WTC11 (cell line): ENCODE data around the gene SPATA24. TPM values are rescaled to one million over a fixed set of nuclear protein-coding genes. Genes with fewer than 3 reads are reported as not detected.

Experiments
- ATAC-seq: fragments of 200-7000 bp; cut with Tn5 transposase; 2 replicates; pipeline ENCODE4 v1.10.0; 2021; ENCODE audit warnings: mild to moderate bottlenecking, moderate library complexity
- CTCF ChIA-PET: fragments of 300-600 bp; sonication (Branson Sonifier 250); formaldehyde crosslinking; loops from one replicate; lab custom pipeline; 2021; ENCODE audit warnings: antibody characterized with exemption; lab: Charles Lee
- POLR2A ChIA-PET: fragments of 350-600 bp; sonication (Branson Sonifier 250); formaldehyde crosslinking; loops from one replicate; lab custom pipeline; 2021; ENCODE audit warnings: antibody characterized with exemption; lab: Charles Lee
- DNase-seq: peaks from one replicate; pipeline ENCODE4 v3.0.0; 2021; ENCODE audit warnings: low spot score
- H3K27ac Mint-ChIP-seq: 2 replicates; pipeline ENCODE4 v1.8.0; 2021; ENCODE audit warnings: mixed read lengths
- H3K27me3 Mint-ChIP-seq: 2 replicates; pipeline ENCODE4 v1.8.0; 2021; ENCODE audit warnings: low read depth, mild to moderate bottlenecking, moderate library complexity, mixed read lengths
- H3K36me3 Mint-ChIP-seq: 2 replicates; pipeline ENCODE4 v1.8.0; 2021; ENCODE audit warnings: mixed read lengths
- H3K4me1 Mint-ChIP-seq: 2 replicates; pipeline ENCODE4 v1.8.0; 2022; ENCODE audit warnings: mixed read lengths
- H3K4me3 Mint-ChIP-seq: 2 replicates; pipeline ENCODE4 v1.8.0; 2021; ENCODE audit warnings: mild to moderate bottlenecking, moderate library complexity, mixed read lengths
- H3K9me3 Mint-ChIP-seq: 2 replicates; pipeline ENCODE4 v1.8.0; 2021; ENCODE audit warnings: mixed read lengths
- CREB1 ChIP-seq: sonication (generic); formaldehyde crosslinking; IDR thresholded peaks from 2 replicates; pipeline ENCODE4 v1.8.0; 2023; ENCODE audit warnings: mild to moderate bottlenecking, missing genetic modification reagents
- FOXK1 ChIP-seq: sonication (generic); formaldehyde crosslinking; IDR thresholded peaks from 2 replicates; pipeline ENCODE4 v1.8.0; 2022; ENCODE audit warnings: mild to moderate bottlenecking, moderate library complexity, missing genetic modification reagents
- GABPB1 ChIP-seq: sonication (generic); formaldehyde crosslinking; IDR thresholded peaks from 2 replicates; pipeline ENCODE4 v1.8.1; 2023; ENCODE audit warnings: mild to moderate bottlenecking, missing genetic modification reagents
- GRHL2 ChIP-seq: fragments of 250-450 bp; sonication (Bioruptor Pico); IDR thresholded peaks from 2 replicates; pipeline ENCODE4 v1.8.0; 2022; ENCODE audit warnings: mild to moderate bottlenecking, moderate library complexity; ENCODE audit not compliant: insufficient replicate concordance, severe bottlenecking
- GTF2I ChIP-seq: fragments of 250-450 bp; sonication (Bioruptor Pico); conservative IDR thresholded peaks from 2 replicates; pipeline ENCODE4 v1.4.0; 2021; ENCODE audit warnings: mild to moderate bottlenecking
- MXD4 ChIP-seq: fragments of 250-450 bp; sonication (Bioruptor Pico); IDR thresholded peaks from 2 replicates; pipeline ENCODE4 v1.8.0; 2021; ENCODE audit warnings: mild to moderate bottlenecking, moderate library complexity, borderline replicate concordance
- SMAD4 ChIP-seq: sonication (generic); formaldehyde crosslinking; IDR thresholded peaks from 2 replicates; pipeline ENCODE4 v1.8.0; 2022; ENCODE audit warnings: mild to moderate bottlenecking, missing genetic modification reagents
- TEAD4 ChIP-seq: sonication (generic); formaldehyde crosslinking; IDR thresholded peaks from 2 replicates; pipeline ENCODE4 v1.8.0; 2022; ENCODE audit warnings: mild to moderate bottlenecking, missing genetic modification reagents
- ZBTB21 ChIP-seq: sonication (generic); formaldehyde crosslinking; IDR thresholded peaks from 2 replicates; pipeline ENCODE4 v1.8.1; 2023; ENCODE audit warnings: mild to moderate bottlenecking, missing genetic modification reagents, borderline replicate concordance
- ZNF219 ChIP-seq: sonication (generic); formaldehyde crosslinking; IDR thresholded peaks from 2 replicates; pipeline ENCODE4 v1.8.0; 2023; ENCODE audit warnings: missing genetic modification reagents, mild to moderate bottlenecking, borderline replicate concordance
- ZNF232 ChIP-seq: sonication (generic); formaldehyde crosslinking; IDR thresholded peaks from 2 replicates; pipeline ENCODE4 v1.8.0; 2022; ENCODE audit warnings: mild to moderate bottlenecking, missing genetic modification reagents
- ZNF263 ChIP-seq: sonication (generic); formaldehyde crosslinking; IDR thresholded peaks from 2 replicates; pipeline ENCODE4 v1.8.1; 2022; ENCODE audit warnings: low read depth, mild to moderate bottlenecking, moderate library complexity, missing genetic modification reagents
- ZNF396 ChIP-seq: fragments of 250-450 bp; sonication (Bioruptor Pico); IDR thresholded peaks from 2 replicates; pipeline ENCODE4 v1.8.0; 2021; ENCODE audit warnings: mild to moderate bottlenecking, moderate library complexity, borderline replicate concordance
- ZNF423 ChIP-seq: fragments of 250-450 bp; sonication (Bioruptor Pico); IDR thresholded peaks from 2 replicates; pipeline ENCODE4 v2.1.2; 2022; ENCODE audit warnings: mild to moderate bottlenecking, moderate library complexity
- total RNA-seq: library from RNA; stranded (reverse); gene quantifications from 3 replicates; pipeline ENCODE4 v1.2.3, GENCODE V29; 2021
- TF ChIP-seq, protein P1 (sequence below): fragments of 250-450 bp; sonication (Bioruptor Pico); IDR thresholded peaks from 2 replicates; pipeline ENCODE4 v1.9.0; 2021; ENCODE audit warnings: mild to moderate bottlenecking, borderline replicate concordance
- TF ChIP-seq, protein P2 (sequence below): sonication (generic); formaldehyde crosslinking; IDR thresholded peaks from 2 replicates; pipeline ENCODE4 v1.8.0; 2022; ENCODE audit warnings: mild to moderate bottlenecking, missing genetic modification reagents
- TF ChIP-seq, protein P3 (sequence below): sonication (generic); formaldehyde crosslinking; IDR thresholded peaks from 2 replicates; pipeline ENCODE4 v1.8.0; 2022; ENCODE audit warnings: mild to moderate bottlenecking, missing genetic modification reagents
- TF ChIP-seq, protein P4 (sequence below): fragments of 250-450 bp; sonication (Bioruptor Pico); IDR thresholded peaks from 2 replicates; pipeline ENCODE4 v1.9.0; 2021; ENCODE audit warnings: moderate library complexity, mild to moderate bottlenecking, inconsistent platforms, borderline replicate concordance
- TF ChIP-seq, protein P5 (sequence below): sonication (generic); formaldehyde crosslinking; IDR thresholded peaks from 2 replicates; pipeline ENCODE4 v1.8.1; 2022; ENCODE audit warnings: mild to moderate bottlenecking, moderate library complexity, missing genetic modification reagents
- TF ChIP-seq, protein P6 (sequence below): sonication (generic); formaldehyde crosslinking; IDR thresholded peaks from 2 replicates; pipeline ENCODE4 v1.8.0; 2022; ENCODE audit warnings: missing genetic modification reagents

The SPATA24 gene
- total RNA-seq, 1 experiment from 2014 or later = 13.2 TPM

DNA sequence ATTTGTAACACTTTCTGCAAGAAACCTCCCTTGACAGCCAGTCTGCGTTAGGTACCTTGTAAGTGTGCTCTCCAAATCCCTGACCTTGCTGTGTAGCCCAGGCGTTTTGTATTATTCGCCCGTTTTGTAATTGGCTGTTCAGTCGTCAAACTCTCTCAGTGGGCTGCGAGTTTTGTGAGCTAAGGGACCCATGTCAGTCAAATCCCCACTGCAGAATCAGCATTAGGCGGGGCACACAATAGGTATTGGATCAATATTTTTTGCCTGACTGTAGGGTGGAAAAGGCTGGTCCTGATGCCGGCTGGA is 34.8 kb upstream of the SPATA24 start:
- peak overlapping the region; percentile 95 for H3K4me3 Mint-ChIP-seq
- ATAC-seq (no peak), DNase-seq (no peak)
- H3K9me3 Mint-ChIP-seq = no peaks in the 10 kb centered on the region
- H3K27ac Mint-ChIP-seq = peak overlapping the region; percentile 20; the same call in 1 of the 2 replicates
- peaks cover 6% of the 10 kb centered on the region; the same call in 1 of the 2 replicates for H3K36me3 Mint-ChIP-seq
- ChIA-PET CTCF (interaction anchor here (0.9 to 3.5 kb wide), 13 partner anchors 16 to 934 kb away, joined by 3 to 25 read pairs (median 6); no protein-coding TSS in a partner anchor), POLR2A (interaction anchor here (0.7 to 1.4 kb wide), 8 partner anchors 8 to 123 kb away, joined by 3 to 7 read pairs (median 4); partner anchors contain the start of gene SPATA24)
- TF ChIP-seq CREB1 (CRISPR knock-in tag) (no peak), ZNF232 (CRISPR knock-in tag) (no peak), GRHL2 (no peak), ZNF219 (no peak), SMAD4 (CRISPR knock-in tag) (no peak), TEAD4 (CRISPR knock-in tag) (no peak), GABPB1 (no peak), ZNF423 (CRISPR knock-in tag) (no peak), FOXK1 (CRISPR knock-in tag) (no peak), ZNF396 (CRISPR knock-in tag) (no peak), ZBTB21 (CRISPR knock-in tag) (no peak), GTF2I (no peak), ZNF263 (CRISPR knock-in tag) (no peak), MXD4 (CRISPR knock-in tag) (no peak)
- TF ChIP-seq, protein P1, sequence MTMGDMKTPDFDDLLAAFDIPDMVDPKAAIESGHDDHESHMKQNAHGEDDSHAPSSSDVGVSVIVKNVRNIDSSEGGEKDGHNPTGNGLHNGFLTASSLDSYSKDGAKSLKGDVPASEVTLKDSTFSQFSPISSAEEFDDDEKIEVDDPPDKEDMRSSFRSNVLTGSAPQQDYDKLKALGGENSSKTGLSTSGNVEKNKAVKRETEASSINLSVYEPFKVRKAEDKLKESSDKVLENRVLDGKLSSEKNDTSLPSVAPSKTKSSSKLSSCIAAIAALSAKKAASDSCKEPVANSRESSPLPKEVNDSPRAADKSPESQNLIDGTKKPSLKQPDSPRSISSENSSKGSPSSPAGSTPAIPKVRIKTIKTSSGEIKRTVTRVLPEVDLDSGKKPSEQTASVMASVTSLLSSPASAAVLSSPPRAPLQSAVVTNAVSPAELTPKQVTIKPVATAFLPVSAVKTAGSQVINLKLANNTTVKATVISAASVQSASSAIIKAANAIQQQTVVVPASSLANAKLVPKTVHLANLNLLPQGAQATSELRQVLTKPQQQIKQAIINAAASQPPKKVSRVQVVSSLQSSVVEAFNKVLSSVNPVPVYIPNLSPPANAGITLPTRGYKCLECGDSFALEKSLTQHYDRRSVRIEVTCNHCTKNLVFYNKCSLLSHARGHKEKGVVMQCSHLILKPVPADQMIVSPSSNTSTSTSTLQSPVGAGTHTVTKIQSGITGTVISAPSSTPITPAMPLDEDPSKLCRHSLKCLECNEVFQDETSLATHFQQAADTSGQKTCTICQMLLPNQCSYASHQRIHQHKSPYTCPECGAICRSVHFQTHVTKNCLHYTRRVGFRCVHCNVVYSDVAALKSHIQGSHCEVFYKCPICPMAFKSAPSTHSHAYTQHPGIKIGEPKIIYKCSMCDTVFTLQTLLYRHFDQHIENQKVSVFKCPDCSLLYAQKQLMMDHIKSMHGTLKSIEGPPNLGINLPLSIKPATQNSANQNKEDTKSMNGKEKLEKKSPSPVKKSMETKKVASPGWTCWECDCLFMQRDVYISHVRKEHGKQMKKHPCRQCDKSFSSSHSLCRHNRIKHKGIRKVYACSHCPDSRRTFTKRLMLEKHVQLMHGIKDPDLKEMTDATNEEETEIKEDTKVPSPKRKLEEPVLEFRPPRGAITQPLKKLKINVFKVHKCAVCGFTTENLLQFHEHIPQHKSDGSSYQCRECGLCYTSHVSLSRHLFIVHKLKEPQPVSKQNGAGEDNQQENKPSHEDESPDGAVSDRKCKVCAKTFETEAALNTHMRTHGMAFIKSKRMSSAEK (CRISPR knock-in tag) = no peak
- TF ChIP-seq, protein P2, sequence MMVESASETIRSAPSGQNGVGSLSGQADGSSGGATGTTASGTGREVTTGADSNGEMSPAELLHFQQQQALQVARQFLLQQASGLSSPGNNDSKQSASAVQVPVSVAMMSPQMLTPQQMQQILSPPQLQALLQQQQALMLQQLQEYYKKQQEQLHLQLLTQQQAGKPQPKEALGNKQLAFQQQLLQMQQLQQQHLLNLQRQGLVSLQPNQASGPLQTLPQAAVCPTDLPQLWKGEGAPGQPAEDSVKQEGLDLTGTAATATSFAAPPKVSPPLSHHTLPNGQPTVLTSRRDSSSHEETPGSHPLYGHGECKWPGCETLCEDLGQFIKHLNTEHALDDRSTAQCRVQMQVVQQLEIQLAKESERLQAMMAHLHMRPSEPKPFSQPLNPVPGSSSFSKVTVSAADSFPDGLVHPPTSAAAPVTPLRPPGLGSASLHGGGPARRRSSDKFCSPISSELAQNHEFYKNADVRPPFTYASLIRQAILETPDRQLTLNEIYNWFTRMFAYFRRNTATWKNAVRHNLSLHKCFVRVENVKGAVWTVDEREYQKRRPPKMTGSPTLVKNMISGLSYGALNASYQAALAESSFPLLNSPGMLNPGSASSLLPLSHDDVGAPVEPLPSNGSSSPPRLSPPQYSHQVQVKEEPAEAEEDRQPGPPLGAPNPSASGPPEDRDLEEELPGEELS = no peak
- TF ChIP-seq, protein P3, sequence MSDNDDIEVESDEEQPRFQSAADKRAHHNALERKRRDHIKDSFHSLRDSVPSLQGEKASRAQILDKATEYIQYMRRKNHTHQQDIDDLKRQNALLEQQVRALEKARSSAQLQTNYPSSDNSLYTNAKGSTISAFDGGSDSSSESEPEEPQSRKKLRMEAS (CRISPR knock-in tag) = no peak
- TF ChIP-seq, protein P4, sequence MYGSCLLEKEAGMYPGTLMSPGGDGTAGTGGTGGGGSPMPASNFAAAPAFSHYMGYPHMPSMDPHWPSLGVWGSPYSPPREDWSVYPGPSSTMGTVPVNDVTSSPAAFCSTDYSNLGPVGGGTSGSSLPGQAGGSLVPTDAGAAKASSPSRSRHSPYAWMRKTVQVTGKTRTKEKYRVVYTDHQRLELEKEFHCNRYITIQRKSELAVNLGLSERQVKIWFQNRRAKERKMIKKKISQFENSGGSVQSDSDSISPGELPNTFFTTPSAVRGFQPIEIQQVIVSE (CRISPR knock-in tag) = no peak
- TF ChIP-seq, protein P5, sequence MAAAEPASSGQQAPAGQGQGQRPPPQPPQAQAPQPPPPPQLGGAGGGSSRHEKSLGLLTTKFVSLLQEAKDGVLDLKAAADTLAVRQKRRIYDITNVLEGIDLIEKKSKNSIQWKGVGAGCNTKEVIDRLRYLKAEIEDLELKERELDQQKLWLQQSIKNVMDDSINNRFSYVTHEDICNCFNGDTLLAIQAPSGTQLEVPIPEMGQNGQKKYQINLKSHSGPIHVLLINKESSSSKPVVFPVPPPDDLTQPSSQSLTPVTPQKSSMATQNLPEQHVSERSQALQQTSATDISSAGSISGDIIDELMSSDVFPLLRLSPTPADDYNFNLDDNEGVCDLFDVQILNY (CRISPR knock-in tag) = no peak
- TF ChIP-seq, protein P6, sequence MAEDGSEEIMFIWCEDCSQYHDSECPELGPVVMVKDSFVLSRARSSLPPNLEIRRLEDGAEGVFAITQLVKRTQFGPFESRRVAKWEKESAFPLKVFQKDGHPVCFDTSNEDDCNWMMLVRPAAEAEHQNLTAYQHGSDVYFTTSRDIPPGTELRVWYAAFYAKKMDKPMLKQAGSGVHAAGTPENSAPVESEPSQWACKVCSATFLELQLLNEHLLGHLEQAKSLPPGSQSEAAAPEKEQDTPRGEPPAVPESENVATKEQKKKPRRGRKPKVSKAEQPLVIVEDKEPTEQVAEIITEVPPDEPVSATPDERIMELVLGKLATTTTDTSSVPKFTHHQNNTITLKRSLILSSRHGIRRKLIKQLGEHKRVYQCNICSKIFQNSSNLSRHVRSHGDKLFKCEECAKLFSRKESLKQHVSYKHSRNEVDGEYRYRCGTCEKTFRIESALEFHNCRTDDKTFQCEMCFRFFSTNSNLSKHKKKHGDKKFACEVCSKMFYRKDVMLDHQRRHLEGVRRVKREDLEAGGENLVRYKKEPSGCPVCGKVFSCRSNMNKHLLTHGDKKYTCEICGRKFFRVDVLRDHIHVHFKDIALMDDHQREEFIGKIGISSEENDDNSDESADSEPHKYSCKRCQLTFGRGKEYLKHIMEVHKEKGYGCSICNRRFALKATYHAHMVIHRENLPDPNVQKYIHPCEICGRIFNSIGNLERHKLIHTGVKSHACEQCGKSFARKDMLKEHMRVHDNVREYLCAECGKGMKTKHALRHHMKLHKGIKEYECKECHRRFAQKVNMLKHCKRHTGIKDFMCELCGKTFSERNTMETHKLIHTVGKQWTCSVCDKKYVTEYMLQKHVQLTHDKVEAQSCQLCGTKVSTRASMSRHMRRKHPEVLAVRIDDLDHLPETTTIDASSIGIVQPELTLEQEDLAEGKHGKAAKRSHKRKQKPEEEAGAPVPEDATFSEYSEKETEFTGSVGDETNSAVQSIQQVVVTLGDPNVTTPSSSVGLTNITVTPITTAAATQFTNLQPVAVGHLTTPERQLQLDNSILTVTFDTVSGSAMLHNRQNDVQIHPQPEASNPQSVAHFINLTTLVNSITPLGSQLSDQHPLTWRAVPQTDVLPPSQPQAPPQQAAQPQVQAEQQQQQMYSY (CRISPR knock-in tag) = no peak
- TF ChIP-seq, all 79 proteins: peak for 0
- Mint-ChIP-seq H3K4me1 (peaks cover 27% of the 10 kb centered on the region), H3K27me3 (peaks cover 4% of the 10 kb centered on the region; the same call in 1 of the 2 replicates)
